Activated CD4-positive, alpha-beta T cell treated with anti-CD3 and anti-CD28 coated beads, Interleukin-2, amount 50 U/mL, for 1 hour (primary cell): ENCODE results near the gene PPP6R2.

Experiments used
- DNase-seq: peaks from one replicate; pipeline ENCODE4 v3.0.0-alpha.2; 2020

Gene PPP6R2

DNA sequence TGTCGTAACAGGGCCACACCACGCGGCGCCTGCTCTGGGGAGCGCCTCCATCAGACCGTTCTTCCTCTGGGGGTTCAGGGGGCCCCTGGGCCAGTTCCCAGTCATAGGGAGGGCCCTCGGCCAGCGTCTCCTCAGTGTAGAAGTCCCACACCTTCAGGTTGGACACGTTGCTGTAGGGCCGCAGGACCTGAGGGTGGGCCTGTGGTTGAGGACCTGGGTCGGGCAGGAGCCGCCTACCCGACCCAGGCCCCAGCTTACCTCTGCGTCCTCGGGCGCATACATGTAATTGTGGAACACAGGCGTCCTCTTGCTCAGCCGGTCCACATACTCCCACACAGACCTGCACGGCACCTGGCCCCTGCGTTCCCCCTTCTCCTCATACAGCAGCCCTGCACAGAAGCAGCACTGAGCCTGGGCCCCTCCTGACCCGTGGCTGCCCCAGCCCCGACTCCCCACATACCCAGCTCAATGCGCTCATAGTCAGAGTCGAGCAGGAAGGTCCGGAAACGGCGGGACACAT is 111.5 kb downstream of the PPP6R2 start:
- no peak for DNase-seq

DNA sequence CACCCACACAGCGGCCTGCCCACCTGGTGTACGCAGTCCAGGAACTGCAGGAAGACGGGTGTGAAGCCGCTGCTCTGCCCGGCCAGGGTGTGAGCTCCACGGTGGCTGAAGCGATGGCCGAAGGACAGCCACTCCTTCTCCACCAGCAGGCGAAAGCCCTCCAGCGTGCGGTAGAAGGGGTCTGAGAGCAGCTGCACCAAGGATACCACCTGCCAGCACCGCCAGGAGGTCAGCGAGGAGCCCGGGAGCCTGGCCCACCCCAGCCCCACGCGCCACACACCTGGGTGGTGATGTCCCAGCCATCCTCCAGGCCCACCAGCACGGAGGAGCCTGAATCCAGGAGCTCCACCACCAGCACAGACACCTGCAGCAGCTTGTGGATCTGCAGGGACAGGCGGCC is 112.1 kb downstream of the PPP6R2 start:
- DNase-seq, result no peak

DNA sequence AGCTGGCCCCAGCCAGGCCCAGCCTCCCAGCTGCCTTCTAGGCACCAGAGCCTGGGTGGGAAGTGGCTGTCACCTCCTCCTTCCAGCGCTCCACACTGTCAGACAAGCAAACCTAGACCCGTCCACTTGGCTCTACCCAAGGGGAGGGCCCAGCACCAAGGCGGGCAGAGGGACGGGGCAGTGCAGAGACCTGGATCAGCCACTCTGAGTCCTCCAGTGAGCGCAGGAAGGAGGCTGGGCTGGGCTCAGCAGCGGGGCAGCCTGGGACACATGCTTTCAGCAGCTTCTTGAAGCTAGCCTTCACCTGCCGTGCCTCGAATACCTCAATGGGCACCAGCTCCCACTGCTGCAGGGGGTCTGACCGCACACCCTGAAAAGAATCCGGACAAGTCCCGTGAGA is 112.9 kb downstream of the PPP6R2 start:
- DNase-seq, result no peak

DNA sequence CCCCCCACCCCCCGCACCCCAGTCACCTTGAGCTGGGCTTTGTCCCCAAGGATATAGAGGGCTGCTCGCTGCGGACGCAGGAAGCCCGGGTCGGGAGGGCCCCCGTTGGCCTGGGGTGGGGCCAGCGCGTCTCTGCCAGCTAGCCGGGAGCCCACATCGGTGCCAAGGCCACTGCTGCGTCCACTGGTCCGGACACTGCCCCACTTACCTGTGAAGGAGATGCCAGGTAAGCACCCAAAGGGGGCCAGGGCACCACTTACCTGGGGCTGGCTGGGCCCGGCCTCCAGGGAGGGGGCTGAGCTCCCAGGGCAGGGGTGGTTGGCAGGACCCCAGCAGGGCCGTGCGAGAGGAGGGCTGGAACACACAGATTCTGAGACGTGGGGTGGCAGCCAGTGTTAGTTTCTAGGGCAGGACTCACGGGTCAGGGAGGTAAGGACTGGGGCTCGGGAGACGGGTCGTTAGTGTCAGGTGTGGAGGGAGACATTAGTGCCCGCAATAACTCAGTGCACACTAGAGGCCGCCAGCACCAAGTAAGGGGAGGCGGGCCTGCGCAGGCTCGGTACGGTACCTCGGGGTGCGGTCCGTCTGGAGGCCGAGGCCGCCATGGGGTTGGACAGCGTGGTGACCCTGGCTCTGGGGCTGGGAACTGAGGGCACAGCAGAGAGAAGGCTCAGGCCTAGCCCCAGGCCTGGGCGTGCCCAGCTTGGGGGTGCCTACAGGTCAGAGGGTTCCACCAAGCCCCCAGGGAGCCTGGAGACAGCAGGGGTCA is 113.5 kb downstream of the PPP6R2 start:
- DNase-seq, result no peak

DNA sequence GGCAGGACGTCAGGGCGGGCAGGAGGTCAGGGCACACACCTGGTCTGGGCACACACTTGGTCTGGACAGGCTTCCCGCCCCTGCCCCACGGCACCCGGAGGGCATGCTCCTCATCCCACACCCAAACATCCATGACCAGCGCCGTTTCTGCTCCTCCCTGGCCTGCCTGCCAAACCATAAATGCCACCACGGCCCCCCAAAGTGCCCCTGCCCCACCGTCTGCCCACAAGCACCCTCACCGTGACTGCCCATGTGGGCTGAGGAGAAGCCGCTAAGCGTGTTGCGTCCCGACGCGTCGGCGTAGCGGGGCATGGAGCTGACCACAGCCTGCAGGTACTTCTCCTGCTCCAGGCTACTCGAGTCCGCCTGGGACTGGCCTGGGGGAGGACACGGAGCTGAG is 115.9 kb downstream of the PPP6R2 start:
- no peak for DNase-seq

DNA sequence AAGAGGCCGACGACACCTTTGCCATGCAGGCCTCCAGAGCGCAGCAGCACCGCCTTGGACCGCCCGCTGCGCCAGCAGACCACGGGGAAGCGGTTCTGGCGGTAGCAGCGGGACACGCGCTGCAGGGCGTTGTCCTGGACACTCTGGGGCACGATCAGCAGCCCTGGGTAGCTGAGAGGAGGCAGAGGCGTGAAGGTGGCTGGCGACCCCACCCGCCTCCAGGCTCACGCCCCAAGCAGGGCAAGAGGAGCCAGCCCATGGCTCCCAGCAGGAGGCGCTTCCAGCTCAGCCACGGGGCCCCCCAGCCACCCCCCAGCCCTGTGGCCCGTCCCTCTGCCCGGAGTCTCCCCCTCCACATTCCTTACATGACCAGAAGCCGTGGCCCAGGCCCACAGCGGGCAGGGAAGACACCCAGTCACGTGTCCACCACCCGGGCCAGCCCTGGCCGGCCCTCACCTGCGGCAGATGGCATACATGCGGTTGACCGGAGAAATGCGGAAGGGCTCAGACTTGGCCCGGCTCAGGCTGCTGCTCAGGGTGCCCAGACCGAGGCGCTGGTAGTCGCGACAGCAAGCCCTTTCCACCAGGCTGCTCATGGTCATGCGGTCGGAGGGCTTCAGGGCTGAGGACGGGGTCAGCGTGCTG is 116.5 kb downstream of the PPP6R2 start:
- DNase-seq, result no peak

DNA sequence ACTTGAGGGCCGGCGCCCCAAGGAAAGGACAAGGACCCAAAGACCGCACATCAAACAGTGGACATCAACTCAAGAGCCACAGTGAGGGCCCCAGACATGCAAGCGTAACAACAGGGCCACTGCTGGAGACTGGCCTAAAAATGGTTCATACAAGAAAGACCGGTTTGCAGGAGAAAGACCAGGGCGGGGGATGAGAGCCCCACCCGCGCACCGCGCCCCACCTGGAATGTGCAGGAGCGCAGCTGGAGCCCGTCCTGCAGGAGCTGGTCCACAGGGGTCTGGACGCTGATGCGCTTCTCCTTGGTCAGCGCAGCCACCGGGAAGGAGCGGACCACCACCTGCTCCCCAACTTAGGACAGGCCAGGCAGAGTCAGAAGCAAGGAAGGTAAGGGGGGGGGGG is 117.8 kb downstream of the PPP6R2 start:
- no peak for DNase-seq

DNA sequence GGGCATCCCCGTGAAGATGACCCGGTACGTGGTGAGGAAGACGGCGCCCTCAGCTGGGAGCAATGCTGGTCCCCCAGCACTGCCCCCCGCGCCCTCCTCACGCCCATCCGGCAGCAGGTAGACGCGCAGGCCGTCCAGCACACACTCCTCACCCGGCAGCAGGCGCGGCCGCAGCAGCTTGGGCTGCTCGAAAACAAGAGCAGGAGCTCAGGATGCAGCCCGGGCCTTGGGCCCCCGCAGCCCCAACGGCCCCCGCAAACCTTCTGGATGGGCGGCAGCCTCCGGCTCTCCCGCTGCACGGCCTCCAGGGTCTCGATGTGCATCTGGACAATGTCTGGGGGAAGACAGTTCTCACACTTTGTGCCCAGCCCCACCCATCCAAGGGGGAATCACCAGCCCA is 118.4 kb downstream of the PPP6R2 start:
- DNase-seq, result no peak

DNA sequence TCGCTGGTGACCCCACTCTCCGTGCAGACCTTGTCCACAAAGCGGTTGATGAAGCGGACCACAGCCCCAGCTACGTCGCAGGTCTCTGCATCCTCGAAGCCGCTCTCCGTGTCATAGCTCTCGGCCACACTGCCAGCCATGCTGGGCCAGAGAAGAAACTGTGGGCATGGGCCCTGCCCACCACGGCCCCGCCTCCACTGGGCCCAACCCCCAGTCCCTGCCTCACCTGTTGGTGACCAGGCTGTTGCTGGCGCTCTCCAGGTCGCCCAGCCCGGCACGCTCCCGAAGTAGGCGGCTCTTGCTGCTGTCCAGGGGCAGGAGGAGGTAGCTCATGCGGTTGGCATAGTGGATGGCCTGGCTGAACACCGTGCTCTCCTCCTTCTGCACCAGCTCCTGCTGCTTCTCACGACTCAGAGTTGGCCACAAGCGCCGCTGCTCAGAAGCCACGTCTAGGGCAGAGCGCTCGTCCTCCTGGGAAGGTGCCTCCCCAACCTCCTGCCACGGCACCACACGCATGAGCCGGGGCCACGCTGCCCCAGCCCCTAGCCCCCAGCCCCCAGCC is 118.9 kb downstream of the PPP6R2 start:
- no peak for DNase-seq

DNA sequence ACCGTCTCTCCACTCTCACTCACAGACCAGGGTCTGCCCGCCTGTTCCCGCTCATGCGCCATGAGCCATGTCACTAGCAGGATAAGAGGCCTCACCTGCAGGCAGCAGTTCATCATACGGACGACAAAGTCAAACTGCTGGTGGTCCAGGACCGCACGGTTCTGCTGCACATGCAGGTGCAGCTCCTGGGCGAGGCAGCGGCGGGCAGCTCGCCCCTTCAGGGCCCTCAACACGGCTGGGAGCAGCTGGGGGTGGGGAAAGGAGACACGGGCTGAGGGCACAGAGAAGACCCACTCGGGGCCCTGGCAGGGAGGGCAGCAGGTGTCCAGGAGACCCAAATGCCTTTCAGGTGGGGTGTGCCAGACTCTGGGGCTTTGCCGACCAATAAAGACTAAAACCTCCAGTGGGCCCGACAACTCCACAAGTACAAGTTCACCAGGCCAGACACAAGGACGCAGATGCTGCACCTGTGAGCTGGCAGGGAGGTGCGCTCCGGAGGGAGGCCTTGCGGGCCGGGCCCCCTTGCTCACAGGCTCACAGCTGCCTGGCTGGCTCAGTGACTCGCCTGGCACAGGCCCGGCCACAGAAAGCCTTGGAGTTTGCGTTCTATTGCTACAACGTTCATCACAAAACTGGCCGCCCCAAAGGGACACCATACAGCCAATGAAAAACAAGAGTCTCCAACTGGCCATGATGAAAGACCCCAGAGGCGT is 120.2 kb downstream of the PPP6R2 start:
- DNase-seq, result no peak

DNA sequence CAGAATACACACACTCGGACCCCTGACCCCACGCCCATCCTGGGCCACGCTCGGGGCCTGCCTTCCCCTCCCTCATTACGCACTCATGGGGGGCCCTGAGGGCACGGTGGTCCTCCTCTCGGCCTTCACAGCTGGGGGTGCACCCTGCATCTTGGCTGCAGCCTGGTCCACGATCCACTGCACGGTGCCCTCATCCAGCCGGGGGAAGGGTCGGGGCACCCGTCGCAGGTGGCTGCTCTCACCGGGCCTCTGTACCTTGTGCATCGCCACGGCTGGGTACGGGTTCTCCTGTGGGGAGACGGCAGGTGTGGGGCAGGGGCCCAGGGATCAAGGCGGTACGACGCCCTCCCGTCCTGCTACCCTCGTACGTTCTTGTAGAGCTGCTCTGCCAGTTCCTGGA is 121.3 kb downstream of the PPP6R2 start:
- no peak for DNase-seq

DNA sequence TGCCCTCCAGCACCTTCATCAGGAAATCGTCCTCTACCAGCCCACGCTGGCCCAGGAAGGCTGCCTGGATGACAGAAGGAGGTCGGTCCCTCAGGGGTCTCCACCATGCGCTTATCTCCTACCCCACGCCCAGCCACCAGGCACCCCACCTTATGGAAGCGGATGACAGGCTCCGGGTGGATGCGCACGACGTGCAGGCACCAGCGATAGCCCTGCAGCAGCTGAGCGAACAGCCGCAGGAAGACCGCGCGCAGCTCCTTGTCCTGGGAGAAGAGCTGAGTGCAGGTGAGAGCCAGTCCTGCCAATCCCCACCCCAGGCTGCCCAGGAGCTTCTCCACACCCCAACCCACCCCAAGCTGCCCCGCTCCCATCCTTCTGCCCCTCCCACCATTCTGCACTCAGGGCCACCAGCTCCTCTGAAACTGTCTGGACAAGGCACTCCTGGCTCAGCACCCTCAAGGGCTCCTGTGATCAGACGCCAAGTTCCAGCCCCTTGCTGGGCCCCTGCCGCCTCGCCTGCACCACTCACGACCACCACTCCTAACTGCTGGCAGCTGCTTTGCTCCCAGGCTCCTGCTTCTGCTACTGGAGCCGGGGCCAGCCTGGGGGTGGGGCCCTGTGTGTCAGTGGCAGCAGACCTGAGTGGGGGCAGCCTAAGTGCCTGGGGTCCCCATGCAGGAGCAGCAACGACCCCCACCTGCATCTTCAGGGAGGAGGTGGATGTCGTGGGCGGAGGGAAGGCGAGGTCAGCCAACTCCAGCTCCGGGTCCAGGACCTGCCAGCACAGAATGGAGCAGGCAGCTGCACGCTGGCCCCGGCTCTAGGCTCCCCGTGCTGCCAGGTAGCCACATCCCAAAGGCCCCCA is 122.2 kb downstream of the PPP6R2 start:
- no peak for DNase-seq

DNA sequence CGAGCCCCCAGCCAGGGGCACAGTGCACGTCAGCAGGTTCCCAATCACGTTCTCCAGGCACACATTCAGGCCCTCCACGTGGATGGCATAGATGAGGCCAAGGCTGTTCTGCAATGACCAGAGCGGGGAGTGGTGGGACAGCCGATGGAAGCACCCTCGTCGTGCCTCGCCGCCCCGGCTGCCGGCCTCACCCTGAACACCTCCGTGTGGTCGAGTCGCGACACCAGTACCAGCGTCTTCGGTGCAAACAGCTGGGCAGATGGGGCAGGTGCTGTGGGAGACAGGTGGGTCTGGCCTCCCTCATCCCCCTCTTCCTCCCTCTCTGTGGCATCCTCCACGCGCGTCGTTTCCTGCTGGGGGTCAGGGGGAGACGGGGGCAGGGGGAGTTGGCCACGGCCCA is 124.2 kb downstream of the PPP6R2 start:
- no peak for DNase-seq

DNA sequence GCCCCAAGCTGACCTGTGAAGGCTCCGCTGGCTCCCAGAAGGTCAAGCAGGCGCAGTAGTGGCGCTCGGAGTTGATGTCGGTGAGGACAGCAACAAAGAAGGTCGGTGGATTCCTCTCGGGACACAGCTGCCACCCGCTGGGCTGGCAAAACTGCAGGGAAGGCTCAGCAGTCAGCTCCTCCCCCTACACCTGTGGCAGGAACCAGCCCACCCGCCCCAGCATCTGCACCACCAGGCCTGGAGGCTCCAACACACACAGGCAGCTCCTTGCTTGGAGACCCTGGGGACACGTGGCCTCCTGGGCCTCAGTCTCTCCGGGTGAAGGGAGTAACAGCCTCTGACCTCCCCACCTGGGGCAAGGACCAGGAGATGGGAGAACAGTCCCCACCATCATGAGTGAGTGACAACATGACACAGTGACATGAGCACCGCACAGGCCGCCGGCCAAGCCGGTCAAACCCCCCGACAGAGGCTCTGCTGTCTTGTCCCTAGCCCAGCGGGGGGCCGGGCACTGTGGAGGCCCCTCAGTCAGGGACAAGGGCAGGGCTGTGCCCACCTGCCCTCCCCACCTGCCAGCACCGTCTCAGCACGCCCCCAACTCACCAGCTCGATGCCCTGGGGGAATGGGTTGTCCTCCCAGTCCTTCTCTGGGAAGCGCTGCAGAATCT is 124.8 kb downstream of the PPP6R2 start:
- DNase-seq, result no peak

DNA sequence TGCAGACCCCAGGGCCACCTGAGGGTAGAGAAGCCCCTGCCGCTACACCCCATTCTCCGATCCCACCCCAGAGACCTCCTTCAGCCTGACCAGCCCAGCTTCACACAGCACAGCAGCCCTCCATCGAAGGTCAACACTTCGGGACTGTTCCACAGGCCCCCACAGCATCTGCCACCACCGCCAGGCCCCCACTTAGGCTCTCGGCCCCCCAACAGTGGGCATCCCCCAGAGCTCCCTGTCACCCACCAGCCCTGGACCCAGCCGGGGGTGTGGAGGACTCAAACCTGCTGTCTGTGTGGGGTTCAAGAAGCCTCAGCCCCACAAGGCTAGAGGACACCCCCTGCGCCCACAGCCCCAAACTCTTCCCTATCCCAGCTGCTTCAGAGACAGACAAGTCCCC is 125.5 kb downstream of the PPP6R2 start:
- DNase-seq, result no peak

DNA sequence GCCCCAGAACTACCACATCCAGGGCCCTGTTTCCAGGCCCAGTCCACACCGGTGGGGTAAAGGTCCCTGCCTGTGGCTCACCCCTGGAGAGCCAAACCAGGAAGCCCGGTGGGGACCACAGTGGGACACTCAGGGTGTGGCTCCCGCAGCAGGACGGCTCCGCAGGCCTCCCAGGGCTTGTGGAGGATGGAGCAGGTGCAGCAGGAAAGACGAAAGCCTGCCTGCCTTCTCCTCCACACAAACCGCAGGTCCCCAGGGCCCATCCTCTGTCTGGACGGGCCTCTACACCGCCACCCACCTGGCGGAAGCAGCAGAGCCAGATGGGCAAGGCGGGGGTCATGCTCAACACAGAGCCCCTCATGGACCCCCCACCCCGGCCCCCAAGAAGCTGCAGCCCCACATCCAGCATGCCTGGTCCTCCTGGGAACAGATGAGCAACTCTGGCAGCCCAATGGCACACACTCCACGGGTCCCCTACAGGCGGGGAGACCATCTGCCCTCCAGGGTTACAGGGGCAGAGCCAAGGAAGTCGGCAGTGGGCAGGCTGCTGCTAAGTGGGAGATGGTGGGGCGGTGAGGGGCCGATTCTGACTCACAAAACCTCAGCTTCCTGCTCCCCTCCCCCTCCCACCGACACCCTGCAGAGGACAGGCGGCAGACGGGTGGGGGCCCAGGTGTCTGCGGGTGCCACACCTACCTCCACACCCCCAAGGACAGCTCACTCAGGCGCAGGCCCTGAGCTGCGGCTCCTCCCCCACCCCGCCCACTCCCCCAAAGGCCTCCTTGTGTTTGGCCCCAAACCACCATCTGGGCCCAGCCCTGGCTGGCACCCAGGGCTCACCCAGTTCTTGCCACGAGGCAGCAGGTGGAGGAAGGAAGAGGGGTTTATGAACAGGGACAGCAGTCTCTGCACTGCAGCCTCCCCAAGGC is 126.5 kb downstream of the PPP6R2 start:
- DNase-seq, result peak; percentile 97

DNA sequence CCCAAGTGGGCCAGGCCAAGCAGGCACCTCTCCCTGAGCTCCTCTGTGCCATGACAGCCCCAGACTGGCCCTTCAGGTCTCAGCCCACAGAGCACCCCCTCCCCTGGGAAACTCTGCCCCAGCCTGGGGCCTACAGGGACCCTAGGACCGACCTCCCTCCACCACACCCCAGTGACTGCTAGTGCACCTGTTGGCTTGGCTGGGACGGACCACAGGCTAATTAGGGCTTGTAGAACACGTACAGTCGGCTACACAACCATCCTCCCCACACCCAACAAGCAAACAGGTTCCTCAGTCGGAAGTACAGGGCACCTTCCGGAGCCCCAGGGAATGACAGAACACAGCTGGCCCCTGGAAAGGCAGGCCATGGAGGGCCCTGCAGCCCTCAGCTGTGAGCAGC is 127.4 kb downstream of the PPP6R2 start:
- DNase-seq, result no peak

DNA sequence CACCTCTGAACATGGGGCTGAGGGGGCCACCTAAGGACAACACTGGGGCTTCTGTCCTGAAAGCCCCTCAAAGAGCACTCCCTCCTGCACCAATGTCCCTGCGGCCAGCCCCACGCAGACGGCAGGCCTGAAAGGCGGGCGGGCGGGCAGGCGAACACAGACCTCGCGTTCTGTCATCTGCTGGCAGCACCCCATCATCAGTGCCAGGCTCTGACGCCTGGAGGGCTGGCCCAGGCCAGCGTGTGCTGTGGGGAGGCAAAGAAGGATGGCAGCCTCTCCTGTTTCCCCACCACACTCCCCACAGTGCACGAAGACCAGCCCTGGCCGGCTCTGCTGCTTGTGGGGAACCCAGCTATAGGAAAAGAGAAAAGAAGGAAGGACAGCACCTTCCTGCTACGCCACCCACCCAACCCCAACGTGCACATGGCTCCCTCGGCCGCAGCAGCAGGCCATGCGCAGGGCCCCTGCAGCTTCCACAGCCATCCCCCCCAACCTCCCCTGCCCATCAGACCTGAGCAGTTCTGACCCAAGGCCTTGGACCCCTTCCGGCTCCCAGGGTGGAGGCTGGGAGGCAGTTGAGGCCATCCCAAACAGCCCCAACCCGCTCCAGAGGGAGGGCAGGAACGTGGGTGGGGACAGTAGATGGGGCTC is 128.2 kb downstream of the PPP6R2 start:
- no peak for DNase-seq

DNA sequence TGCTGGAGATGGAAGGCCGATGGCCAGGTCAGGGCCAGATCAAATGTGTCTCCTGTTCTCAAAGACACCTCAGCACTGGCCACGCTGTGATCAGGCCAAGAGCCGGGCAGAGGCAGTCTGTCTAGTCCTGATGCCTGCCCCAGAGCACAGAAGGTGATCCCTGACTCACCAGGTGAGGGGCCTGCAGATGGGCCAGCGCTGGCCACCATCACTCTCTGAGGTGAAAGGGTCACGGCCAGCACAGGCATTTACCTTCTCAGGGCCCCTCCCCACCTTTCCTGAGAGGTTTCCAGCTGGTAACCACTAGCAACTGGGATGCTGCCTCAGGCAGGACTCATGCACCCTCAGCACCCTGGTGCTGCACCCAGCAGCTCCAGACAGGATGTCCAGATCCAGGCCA is 128.8 kb downstream of the PPP6R2 start:
- no peak for DNase-seq

DNA sequence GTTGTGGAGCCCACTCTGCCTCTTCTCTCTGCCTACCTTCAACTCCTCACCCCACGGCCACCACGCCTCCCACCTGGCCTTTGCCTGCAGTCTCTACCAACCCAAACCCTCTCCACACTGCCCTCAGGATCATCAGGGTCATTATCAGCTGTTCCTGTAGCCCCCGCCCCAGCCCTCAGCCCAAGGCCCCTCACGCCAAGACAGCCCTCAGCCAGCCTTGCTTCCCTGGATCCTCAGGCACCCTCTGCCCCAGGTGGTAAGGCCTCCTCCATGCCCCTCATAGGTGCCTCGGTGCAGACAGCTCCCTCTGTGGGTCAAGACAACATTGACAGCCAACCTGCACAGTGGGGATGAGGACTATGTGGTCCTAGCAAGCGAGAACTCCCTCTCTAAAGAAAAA is 130.0 kb downstream of the PPP6R2 start:
- peak; percentile 54 for DNase-seq
